HT-29 (cell line): ENCODE data around the gene AMDHD1. TPM values are rescaled to one million over a fixed set of nuclear protein-coding genes. Genes with fewer than 3 reads are reported as not detected.
"Not testable (repeated sequence)": the region's sequence is repeated elsewhere in the genome, so short reads cannot be mapped to it uniquely, and the experiment has no call there.

ENCODE experiments used
- DNase-seq: peaks from one replicate; pipeline ENCODE4 v3.0.0-alpha.2; 2015; ENCODE audit warnings: low spot score
- total RNA-seq: library from RNA; depleted of rRNA; stranded (reverse); fragments of >200 nt; shearing (Covaris generic); gene quantifications from 2 replicates; pipeline ENCODE4 v1.2.3, GENCODE V29; 2014

The AMDHD1 gene
- total RNA-seq, 1 experiment from 2014 or later: 0.36 TPM

DNA sequence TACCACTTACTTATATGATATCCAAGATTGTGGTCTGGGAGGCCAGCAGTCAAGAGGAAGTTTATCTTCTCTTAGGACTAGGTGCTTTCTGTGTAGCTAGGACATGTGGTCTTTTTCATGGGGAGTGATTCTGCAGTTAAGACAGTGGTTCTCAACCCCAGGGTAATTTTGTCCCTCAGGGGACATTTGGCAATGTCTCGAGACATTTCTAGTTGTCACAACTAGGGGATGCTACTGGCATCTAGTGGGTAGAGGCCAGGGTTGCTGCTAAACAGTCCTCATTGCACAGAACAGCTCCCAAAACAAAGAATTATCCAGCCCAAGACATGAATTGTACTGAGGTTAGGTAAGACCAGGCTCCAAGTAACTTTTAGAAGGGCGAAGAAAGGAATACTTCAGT, 20.0 kb downstream of the AMDHD1 start:
- peak; percentile 32 for DNase-seq

DNA sequence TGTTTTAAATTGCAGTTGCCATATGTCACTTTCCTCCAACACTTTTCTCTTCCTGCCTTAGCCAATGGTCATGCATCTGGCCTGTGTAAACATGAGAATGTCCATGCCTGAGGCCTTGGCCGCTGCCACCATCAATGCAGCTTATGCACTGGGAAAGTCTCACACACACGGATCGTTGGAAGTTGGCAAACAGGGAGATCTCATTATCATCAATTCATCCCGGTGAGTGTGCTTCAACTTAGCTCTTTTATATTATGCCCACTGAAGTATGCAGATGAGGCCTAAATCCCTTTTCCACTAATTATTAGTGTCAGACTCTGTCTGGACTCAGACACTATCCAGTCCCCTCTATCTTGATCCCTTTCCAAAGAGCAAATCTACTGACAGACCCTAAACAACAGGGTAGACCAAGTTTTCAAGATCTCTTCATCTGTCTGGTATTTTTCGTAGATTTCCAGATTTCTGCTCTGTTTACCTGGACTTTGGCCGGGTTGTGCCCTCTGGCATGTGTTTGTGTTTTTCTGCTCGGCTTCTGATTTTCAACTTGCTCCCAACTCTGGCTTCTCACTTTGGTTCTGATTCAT, 23.2 kb downstream of the AMDHD1 start:
- DNase-seq: no peak

DNA sequence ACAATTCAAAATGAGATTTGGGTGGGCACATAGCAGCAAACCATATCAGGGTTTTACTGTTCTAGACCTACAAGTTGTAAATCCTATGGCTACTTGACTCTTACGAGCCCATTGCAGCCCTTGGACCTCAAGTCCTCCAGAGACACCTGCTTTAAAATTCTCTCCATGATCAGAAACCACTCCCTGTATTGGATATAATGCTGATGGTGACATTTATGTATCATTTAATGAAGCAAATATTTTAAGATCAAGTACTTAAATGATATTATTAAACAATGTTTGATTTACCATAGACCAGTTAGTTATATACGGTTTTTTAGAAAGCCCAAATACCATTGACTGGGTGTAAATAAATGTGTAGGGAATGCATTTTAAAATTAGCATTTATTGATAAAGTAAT, 24.2 kb downstream of the AMDHD1 start:
- no peak for DNase-seq

DNA sequence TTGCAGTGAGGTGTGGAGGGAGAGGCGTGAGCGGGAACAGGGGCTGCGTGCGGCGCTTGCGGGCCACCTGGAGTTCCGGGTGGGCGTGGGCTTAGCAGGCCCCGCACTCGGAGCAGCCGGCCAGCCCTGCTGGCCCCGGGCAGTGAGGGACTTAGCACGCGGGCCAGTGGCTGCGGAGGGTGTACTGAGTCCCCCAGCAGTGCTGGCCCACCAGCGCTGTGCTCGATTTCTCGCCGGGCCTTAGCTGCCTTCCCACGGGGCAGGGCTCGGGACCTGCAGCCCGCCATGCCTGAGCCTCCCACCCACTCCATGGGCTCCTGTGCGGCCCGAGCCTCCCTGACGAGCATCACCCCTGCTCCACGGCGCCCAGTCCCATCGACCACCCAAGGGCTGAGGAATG, 26.0 kb downstream of the AMDHD1 start:
- not testable (repeated sequence) for DNase-seq

DNA sequence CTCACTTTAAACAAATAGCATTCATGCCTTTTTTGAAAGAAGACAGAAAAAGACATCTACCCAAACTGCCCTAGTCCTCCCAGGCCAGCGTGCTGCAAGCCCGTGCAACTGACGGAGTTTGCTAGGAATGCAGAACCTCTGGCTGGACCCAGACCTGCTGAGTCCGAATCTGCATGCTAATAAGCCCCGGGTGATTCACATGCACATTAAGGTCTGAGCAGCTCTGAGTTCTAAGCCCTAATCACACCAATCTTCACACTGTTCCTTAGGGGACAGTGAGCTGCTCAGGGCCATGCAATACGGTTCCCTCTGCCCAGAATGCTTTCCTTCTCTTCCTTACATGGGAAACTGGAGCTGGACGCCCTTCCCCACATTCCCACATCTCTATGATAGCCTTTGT, 27.8 kb downstream of the AMDHD1 start:
- DNase-seq: no peak

DNA sequence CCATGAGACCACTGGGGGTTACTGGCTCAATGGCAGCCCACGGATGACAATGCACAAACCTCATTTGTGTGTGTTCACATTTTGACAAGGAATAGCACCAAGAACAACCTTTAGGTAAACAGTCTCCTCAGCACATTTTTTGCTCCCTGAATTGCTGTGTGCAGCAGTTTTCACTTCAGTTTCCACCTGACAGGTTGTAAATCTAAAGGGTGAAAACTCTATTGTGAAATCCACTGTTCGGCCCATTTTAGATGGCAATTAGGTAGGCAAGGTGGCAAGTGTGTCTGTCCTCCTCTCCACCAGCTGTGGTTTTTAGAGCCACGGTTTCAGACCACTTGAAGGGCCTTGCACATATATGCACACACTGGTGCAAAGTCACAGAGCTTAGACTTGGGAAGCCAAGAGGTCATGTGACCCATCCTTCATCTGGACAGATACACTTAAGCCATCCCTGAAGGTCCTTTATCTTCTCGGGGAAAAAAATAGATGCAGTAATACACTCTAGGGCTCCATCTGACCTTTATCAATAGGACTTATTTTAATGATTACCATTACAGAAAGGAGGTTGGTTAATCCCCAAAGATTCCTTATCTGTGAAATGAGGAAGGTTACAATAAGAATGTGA, 29.8 kb downstream of the AMDHD1 start:
- DNase-seq: no peak

DNA sequence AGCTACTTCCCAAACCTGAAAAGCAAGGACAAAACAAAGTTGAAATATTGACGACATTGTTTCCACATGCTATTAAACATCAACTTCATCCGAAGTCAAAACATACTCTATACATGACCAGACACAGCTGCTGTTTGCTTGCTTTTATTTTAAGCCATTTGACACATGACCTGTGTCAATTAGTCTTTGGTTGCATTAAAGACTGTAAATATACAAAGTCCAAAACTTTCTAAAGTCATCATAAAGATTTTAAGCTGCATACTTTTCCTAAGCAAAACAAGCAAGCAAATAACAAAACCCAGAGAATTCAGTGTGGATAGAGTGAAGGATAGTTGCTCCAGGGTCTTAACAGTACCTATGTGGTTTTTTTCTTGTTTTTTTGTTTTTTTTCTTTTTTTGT, 31.2 kb downstream of the AMDHD1 start:
- DNase-seq: no peak

DNA sequence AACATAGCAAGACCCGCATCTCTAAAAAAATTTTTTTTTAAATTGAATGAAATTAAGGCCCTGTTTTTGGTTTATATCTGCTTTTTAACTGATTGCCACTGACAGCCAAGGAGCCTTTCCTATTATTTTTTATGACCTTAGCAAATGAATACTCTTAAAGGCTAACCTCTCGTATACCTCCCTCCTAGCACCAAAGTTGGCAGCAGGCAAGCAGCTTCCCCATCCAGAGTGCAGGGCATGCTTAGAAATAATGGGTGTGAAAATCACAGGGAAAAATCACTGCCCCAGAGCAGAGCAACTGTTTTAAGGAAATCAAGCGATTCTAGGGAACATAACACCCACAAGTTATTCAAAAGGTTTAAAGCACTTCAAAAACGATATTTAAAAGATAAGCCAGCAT, 32.4 kb downstream of the AMDHD1 start:
- no peak for DNase-seq

DNA sequence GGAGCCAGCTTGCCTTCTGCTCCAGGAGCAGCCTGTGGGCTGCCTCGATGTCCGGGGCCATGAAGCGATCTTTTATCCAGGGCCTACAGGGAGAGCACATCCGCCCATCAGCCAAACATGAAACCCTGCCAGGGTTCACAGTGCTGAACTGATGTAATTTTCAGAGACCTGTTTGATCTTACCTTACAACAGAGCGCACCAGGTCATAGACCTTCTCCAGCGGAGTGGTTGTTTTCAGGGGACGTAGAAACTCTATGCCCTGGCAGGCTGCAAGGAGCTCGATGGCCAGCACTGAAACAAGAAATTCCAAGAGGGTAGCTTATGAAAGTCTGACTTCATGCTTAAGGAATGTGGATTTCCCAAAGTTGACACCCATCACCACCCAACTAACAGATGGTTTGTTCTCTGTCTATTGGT, 33.3 kb downstream of the AMDHD1 start:
- DNase-seq: no peak

DNA sequence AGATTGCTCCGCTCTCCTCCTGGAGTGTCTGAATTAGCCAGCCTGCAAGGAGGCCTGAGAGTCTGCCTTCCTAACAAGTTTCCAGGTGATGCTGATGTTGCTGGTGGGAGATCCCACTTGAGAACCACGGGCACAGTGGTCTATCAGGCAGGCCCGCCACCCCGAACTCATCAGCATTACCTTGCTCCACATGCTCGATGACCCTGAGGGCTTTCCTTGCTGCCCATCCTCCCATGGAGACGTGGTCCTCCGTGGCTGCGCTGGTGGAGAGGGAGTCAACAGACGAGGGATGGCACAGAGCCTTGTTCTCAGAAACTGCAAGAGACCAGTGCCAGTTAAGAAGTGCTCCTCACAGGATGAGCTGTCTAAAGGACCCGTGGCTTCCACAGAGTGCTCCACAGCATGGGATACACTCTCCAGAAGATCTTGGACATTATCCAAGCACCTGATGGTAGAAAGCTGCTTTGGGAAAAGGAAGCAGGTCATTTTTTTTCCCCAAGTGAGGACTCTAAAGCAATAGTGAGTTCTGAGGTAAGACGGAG, 34.7 kb downstream of the AMDHD1 start:
- DNase-seq: no peak

DNA sequence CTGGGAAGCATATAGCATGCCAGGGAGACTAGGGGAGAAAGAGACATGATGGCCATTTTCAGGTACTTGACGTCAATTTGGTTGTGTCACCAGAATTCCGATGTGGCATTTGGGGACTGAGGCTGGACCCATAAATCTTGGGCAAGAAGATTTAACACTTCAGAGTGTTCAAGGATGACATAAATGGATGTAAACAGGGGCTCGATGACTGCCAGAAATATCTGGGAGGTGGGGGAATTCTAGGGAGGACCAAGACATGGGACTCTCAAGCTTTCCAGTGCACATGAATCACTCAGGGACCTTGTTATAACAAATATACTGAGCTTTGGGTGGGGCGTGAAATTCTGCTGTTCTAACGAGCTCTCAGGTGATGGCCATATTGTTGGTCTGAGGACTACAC, 35.2 kb downstream of the AMDHD1 start:
- no peak for DNase-seq

DNA sequence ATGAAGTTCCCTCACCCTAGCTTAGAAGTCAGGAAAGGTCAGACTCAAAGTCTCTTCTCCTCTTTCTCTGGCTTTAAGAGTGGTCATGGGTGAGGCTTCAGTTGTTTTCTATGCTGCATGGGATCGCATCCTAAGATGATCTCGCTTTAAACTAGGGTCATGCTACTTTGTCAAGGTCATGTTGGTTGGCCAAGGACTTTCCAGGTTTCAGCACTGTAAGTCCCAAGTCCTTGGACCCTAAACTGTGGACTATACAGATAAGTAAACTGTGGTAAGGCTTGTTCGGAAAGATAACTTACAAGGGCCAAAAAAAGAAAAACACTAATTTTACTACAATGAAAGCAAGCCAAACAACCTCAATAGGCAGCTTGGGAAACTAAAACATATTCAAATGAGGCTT, 35.6 kb downstream of the AMDHD1 start:
- no peak for DNase-seq

DNA sequence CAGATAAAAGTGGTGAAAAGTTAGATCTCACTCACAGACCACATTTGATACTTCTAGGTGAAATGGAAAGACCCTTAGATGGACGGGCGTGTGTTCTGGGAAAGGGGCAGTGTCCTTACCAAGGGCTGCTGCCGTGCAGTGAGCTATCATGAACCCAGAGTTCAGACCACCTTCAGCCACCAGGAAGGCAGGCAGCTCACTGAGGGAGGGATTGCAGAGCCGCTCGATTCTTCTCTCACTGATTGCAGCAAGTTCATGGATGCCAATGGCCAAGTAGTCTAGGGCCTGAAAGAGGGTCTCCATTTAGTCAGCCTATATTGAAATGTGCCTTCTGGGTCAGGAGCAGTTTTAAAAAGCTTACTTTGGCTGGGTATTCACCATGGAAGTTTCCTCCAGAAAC, 37.3 kb downstream of the AMDHD1 start:
- DNase-seq: no peak

DNA sequence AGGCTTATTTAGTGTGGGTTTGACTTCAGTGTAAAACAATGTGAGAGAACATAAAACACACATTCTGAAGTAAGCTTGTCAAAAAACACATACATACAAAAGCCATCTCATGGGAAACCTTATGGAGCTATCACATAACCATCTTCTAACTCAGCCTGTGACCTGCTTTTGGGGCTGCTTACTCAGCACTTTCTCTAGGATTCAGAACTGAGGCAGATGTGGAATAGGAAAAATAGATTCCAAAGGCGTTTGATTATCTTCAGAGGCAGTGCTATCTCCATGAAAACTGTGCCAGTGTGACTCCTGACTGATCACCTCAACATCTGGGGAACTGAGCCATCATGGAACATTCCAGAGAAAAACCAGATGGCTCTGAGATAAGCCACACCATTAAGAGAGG, 39.5 kb downstream of the AMDHD1 start:
- DNase-seq: no peak

DNA sequence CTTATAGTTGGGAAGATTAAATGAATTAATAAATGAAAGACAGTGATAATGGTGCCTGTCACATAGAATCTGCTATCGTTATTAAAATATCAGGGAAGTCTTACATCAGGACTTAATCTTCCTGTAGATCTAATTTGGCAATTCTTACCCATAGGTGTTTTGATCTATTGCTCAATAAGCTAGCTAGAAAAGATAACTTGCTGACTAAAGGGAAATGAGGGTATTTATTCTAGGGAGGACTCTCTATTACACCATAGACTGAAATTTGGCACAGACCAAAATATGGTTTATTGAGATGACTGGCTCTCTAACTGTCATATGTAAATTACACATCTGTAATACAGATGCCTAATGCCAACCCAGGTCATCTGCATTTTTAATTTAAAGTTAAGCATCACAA, 41.6 kb downstream of the AMDHD1 start:
- no peak for DNase-seq

DNA sequence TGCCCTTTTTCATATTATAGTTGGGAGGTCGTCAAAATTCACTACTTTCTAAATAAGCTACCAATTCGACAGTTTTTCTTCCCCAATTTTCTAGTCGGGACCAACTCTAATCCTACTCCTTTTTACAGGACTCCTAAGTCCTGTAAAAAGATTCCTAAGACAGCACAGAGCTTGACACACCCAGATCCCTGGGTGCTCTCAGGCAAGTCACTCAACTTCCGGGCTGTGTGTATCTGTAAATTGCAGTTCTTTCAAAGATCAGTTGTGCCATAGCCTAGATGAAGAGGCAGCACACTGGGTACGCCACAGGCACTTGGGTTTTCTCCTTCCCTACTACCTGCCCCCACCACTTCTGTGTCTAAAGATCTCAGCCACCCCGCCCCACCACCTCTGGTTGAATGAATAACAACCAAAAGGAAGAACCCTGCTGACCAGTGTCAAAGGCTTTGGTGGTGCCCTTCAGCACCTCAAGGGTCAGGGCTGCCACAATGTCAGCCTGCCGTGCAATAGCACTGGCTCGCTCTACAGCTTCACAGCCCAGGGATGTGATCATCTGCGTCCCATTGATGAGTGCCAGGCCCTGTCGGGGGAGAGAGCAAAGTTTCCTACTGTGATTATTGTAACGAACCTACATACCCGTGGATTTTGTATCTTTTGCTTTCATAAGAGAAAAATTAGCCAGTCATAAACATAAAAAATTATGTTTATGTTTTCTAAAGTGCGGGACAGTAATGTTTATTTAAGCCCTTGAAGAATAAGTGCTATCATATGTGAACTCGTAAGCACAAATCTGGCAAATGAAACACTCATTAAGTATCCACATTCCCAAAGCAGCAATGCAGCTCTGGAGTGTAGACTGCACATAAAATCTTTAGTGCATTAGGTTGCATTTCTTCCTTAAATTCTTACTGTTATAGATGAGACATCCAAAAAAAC, 43.8 kb downstream of the AMDHD1 start:
- no peak for DNase-seq

DNA sequence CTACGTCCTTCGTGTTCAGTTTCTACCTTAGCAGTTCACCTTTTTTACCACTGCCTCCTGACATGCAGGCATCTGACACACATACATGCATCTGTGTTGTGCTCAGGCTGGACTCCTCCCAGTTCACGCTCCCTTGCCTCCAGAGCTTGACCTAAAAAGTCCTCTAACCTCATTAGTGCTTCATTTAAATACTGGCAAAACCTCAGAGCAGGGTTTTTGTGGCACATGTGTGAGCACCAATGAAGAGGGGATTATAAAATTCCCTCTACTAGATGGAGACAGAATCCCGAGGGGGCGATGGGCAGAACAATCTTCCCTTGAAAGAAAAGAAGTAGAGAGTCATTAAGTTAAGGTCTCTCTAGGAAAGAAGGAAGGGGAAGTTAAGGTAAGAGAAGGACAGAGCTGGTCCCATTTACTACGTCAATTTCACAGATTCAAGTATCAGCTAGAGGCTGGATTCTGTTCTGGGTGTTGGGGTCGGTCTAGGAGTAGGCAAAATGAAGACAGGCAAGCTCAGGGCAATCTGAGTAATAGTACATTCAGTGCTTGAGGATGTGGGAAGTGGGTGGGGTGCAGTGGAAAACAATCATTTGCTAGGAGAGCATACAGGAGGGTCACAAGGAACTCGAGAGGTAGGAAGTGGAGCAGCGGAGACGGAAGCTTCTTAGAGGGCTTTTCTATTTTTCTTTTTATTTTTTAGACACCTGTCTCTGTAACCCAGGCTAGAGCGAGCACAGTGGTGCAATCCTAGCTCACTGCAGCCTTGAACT, 45.6 kb downstream of the AMDHD1 start:
- DNase-seq: no peak

DNA sequence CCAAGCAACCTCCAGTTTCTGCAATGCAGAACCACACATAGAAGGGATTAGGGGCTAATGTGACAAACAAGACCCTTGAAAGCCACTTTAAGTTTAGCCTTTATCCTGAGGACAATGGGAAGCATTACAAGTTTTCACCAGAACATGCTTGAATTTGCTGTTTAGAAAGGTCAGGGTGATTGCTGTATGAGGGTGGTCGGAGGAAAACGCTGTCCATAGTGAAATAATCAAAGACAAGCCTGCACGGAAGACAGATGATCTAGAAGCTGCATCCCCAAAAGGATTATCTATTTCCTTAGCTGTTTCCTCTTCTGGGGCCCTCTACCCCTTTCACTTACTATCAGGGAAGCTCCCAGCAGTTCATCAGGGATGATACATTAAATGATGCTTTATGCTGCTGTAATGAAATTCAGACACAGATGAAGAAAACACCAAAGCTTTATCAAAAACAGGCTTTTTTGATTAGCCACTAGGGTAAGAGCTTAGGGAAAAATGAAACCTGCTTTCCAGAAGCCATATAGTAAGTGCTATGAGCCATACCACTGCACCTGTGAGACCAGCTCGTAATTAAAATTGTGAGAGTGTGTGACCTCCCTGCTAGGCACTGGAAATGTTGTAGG, 46.5 kb downstream of the AMDHD1 start:
- DNase-seq: no peak

DNA sequence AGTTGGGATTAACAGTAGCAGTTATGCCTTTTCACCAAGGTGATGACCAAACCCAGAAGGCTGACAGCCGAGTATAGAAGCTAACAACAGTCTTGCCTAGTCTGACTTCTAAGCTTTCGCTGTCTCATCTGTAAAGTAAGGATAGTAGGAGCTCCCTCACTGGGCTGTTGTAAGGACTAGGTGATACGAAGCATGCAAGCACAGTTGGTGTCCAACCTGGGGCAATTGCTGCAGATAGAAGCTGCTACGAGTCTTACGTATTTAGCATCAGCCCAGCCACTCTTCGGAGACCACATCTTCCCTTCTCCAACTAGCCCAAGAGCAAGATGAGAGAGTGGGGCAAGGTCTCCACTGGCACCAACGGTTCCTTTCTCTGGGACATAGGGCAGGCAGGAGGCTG, 47.0 kb downstream of the AMDHD1 start:
- no peak for DNase-seq

DNA sequence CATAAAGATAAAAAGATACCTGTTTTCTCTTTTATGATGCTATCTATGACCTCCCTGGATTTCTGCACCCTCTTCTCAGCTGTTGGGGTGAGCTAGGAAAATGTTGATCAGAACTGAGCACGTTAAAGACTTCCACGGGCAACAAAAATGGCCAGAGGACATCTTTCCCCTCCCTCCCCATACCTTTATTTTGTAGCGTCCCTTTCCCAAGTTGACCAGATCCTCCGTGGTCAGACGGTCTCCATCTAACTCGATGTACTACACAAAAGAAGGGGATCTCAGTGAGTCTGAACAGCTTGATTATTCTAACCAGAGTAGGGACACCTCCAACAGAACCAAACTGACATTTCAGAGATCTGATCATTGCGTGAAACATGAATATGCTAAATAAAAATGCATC, 50.8 kb downstream of the AMDHD1 start:
- no peak for DNase-seq

DNA sequence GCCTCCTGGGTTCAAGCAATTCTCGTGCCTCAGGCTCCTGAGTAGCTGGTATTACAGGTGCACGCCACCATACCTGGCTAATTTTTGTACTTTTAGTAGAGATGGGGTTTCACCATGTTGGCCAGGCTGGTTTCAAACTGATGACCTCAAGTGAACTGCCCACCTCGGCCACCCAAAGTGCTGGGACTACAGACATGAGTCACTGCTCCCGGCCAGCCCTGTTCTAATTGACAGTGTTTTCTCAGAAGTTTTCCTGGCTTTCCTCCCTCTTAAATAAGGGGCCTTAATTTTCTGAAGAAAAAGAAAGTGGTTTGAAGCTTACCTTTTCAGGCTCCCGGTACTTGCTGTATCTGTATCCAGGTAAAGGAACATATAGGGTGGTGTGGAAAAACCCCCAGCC, 51.3 kb downstream of the AMDHD1 start:
- no peak for DNase-seq
